ENCODE measurements around the gene GRIN2A.

GRCh38 chr16:9917691-9918090 lies 264.5 kb downstream of the GRIN2A start:
- TF ChIP-seq CTCF (IDR thresholded peaks at IDR 0.05) (no peak), EP300 (IDR thresholded peaks at IDR 0.05) (no peak), POLR2A (IDR thresholded peaks at IDR 0.05) (no peak), POLR2AphosphoS5 (IDR thresholded peaks at IDR 0.05) (no peak)
